HEK293 (cell line): ENCODE results near the gene DSCAML1.

Source experiments
- CTCF ChIA-PET: fragments of 350-600 bp; formaldehyde crosslinking; extraction: SDS; loops from one replicate; lab custom pipeline; 2021; ENCODE audit warnings: antibody characterized with exemption; lab: Yijun Ruan, JAX
- POLR2A ChIA-PET: fragments of 300-600 bp; formaldehyde crosslinking; extraction: SDS; loops from one replicate; lab custom pipeline; 2020; ENCODE audit warnings: antibody characterized with exemption, inconsistent platforms; lab: Yijun Ruan, JAX
- H3K27ac ChIP-seq: fragments of 200-500 bp; sonication (Bioruptor generic); 2 replicates; pipeline ENCODE4 v1.5.1; 2014; ENCODE audit warnings: low read depth, low read length, control low read depth, inconsistent platforms; ENCODE audit errors: extremely low read depth
- H3K36me3 ChIP-seq, 2 experiments: fragments of 200-500 bp in 1 of 2; sonication (Bioruptor generic) in 1 of 2; 1 replicate in 1 of 2; 2 replicates in 1 of 2; pipeline ENCODE4 v1.5.1; 2014 to 2017; ENCODE audit warnings: inconsistent platforms in 2 of 2, low read length in 2 of 2; ENCODE audit not compliant: control insufficient read depth in 2 of 2, insufficient read depth in 1 of 2
- H3K4me1 ChIP-seq: fragments of 200-500 bp; sonication (Bioruptor generic); 2 replicates; pipeline ENCODE4 v1.5.1; 2014; ENCODE audit warnings: mild to moderate bottlenecking, low read length, inconsistent platforms; ENCODE audit not compliant: control insufficient read depth, insufficient read depth
- H3K4me3 ChIP-seq: 2 replicates; pipeline ENCODE4 v1.5.1; 2011; ENCODE audit warnings: low read depth, mild to moderate bottlenecking, control low read depth, low read length, moderate library complexity
- H3K9me3 ChIP-seq: fragments of 200-500 bp; sonication (Bioruptor generic); 2 replicates; pipeline ENCODE4 v1.5.1; 2014; ENCODE audit warnings: low read depth, low read length, inconsistent platforms; ENCODE audit not compliant: control insufficient read depth, insufficient read depth
- BCL6B ChIP-seq: fragments of 450-650 bp; formaldehyde crosslinking; IDR thresholded peaks from 2 replicates; pipeline ENCODE4 v1.5.1; 2017; ENCODE audit warnings: missing biosample characterization, missing genetic modification characterization
- MYNN ChIP-seq: fragments of 450-650 bp; formaldehyde crosslinking; IDR thresholded peaks from 2 replicates; pipeline ENCODE4 v1.5.1; 2016; ENCODE audit warnings: missing biosample characterization, missing genetic modification characterization, borderline replicate concordance
- SCRT1 ChIP-seq: fragments of 450-650 bp; formaldehyde crosslinking; IDR thresholded peaks from 2 replicates; pipeline ENCODE4 v1.5.1; 2016; ENCODE audit warnings: missing biosample characterization, missing genetic modification characterization, borderline replicate concordance
- SCRT2 ChIP-seq: fragments of 450-650 bp; formaldehyde crosslinking; IDR thresholded peaks from 2 replicates; pipeline ENCODE4 v1.5.1; 2016; ENCODE audit warnings: missing biosample characterization, missing genetic modification characterization
- ZNF114 ChIP-seq: fragments of 450-650 bp; formaldehyde crosslinking; IDR thresholded peaks from 2 replicates; pipeline ENCODE4 v1.5.0; 2017; ENCODE audit warnings: missing biosample characterization, missing genetic modification characterization
- ZNF148 ChIP-seq: fragments of 450-650 bp; formaldehyde crosslinking; IDR thresholded peaks from 2 replicates; pipeline ENCODE4 v1.5.0; 2017; ENCODE audit warnings: missing biosample characterization, missing genetic modification characterization, borderline replicate concordance
- ZNF2 ChIP-seq: fragments of 450-650 bp; formaldehyde crosslinking; IDR thresholded peaks from 2 replicates; pipeline ENCODE4 v1.5.1; 2016; ENCODE audit warnings: missing biosample characterization, missing genetic modification characterization
- ZNF202 ChIP-seq: fragments of 450-650 bp; formaldehyde crosslinking; IDR thresholded peaks from 2 replicates; pipeline ENCODE4 v1.5.1; 2016; ENCODE audit warnings: missing biosample characterization, missing genetic modification characterization, borderline replicate concordance
- ZNF223 ChIP-seq: fragments of 450-650 bp; formaldehyde crosslinking; IDR thresholded peaks from 2 replicates; pipeline ENCODE4 v1.5.1; 2016; ENCODE audit warnings: missing biosample characterization, missing genetic modification characterization
- ZNF239 ChIP-seq: fragments of 450-650 bp; formaldehyde crosslinking; IDR thresholded peaks from 2 replicates; pipeline ENCODE4 v1.5.1; 2016; ENCODE audit warnings: missing biosample characterization, missing genetic modification characterization
- ZNF274 ChIP-seq, 2 experiments: fragments of 200-500 bp in 1 of 2; fragments of 450-650 bp in 1 of 2; sonication (Bioruptor generic) in 1 of 2; formaldehyde crosslinking in 1 of 2; IDR thresholded peaks; 2 replicates each; pipeline versions ENCODE4 v1.5.1 to v1.6.1; 2014 to 2016; ENCODE audit warnings: borderline replicate concordance in 1 of 2, inconsistent platforms in 1 of 2, low read length in 1 of 2, missing biosample characterization in 1 of 2, missing genetic modification characterization in 1 of 2
- ZNF426 ChIP-seq: fragments of 450-650 bp; formaldehyde crosslinking; IDR thresholded peaks from 2 replicates; pipeline ENCODE4 v1.5.1; 2017; ENCODE audit warnings: missing biosample characterization, missing genetic modification characterization, mild to moderate bottlenecking, inconsistent platforms, moderate library complexity
- ZNF473 ChIP-seq: fragments of 450-650 bp; formaldehyde crosslinking; IDR thresholded peaks from 2 replicates; pipeline ENCODE4 v1.5.1; 2017; ENCODE audit warnings: missing biosample characterization, missing genetic modification characterization
- ZNF596 ChIP-seq: fragments of 450-650 bp; IDR thresholded peaks from 2 replicates; pipeline ENCODE4 v1.5.0; 2018; ENCODE audit warnings: missing biosample characterization, mild to moderate bottlenecking, missing genetic modification characterization, moderate library complexity
- ZNF692 ChIP-seq: fragments of 450-650 bp; formaldehyde crosslinking; IDR thresholded peaks from 2 replicates; pipeline ENCODE4 v1.5.1; 2016; ENCODE audit warnings: missing biosample characterization, missing genetic modification characterization
- ZSCAN18 ChIP-seq: fragments of 450-650 bp; formaldehyde crosslinking; IDR thresholded peaks from 2 replicates; pipeline ENCODE4 v1.5.1; 2016; ENCODE audit warnings: missing biosample characterization, missing genetic modification characterization

Gene DSCAML1

DNA sequence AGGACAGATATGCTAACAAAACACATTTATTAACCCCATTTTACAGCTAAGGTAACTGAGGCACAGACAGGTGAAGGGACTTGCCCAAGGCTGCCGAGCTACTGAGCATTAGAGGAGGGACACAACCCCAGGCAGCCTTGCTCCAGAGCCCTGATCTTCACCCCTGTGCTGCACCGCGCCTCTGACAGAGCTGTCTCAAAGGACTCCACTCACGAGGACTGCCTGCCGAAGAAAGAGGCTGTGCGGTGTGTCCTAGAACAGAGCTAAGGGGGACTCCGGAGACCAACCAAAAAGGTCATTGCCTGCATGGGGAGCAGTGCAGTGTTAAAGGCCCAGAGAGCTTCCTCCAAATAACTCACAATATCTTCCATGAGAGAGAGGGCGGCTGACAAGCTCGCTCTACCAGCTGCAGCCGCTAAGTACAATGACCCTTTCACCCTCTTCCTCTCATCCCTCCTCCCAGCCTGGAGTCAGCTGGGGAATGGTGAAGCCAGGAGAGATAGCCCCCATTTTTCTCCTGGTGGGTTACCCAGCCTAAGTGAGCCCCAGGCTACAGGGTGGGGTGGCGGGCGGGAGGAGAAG lies 119.2 kb downstream of the DSCAML1 start:
- H3K9me3 ChIP-seq, result no peaks in the 10 kb centered on the region
- H3K4me3 ChIP-seq, result no peak overlapping the region
- TF ChIP-seq ZNF692, result no peak
- TF ChIP-seq ZNF596 (tag by site-specific recombination), result no peak
- TF ChIP-seq ZNF473 (tag by site-specific recombination), result no peak
- no peak for TF ChIP-seq ZNF274 (IDR thresholded peaks at IDR 0.05; ENCODE audit: low read length)
- no peak for TF ChIP-seq ZNF274 (tag by site-specific recombination; IDR thresholded peaks at IDR 0.05; ENCODE audit: borderline replicate concordance)
- no peak for TF ChIP-seq MYNN
- no peak for TF ChIP-seq BCL6B (tag by site-specific recombination)
- TF ChIP-seq ZNF114 (tag by site-specific recombination), result no peak
- no peak for TF ChIP-seq SCRT2 (tag by site-specific recombination)
- TF ChIP-seq ZNF239 (tag by site-specific recombination), result no peak
- TF ChIP-seq SCRT1 (tag by site-specific recombination), result no peak
- no peak for TF ChIP-seq ZNF148 (tag by site-specific recombination)
- no peaks in the 10 kb centered on the region for H3K36me3 ChIP-seq
- H3K27ac ChIP-seq, result no peak overlapping the region
- no peaks in the 10 kb centered on the region for H3K4me1 ChIP-seq
- ChIA-PET CTCF (interaction anchor here (0.5 to 1.1 kb wide), 2 partner anchors 52 to 56 kb away, joined by 3 to 4 read pairs; no protein-coding TSS in a partner anchor), POLR2A (no interaction called here)

GRCh38 chr11:117676501-117676900 lies 120.5 kb downstream of the DSCAML1 start:
- no peaks in the 10 kb centered on the region for H3K4me1 ChIP-seq
- no peaks in the 10 kb centered on the region for H3K9me3 ChIP-seq
- no peak overlapping the region for H3K27ac ChIP-seq
- TF ChIP-seq ZNF2 (tag by site-specific recombination), result no peak
- TF ChIP-seq ZSCAN18 (tag by site-specific recombination), result no peak
- TF ChIP-seq ZNF223 (tag by site-specific recombination), result no peak
- TF ChIP-seq ZNF426, result no peak
- no peak for TF ChIP-seq ZNF202 (tag by site-specific recombination)
- H3K36me3 ChIP-seq, result no peaks in the 10 kb centered on the region
- CTCF ChIA-PET, result interaction anchor here (1.1 kb wide), 1 partner anchor 55 kb away, joined by 3 read pairs; no protein-coding TSS in a partner anchor
- POLR2A ChIA-PET, result no interaction called here
- H3K4me3 ChIP-seq, result no peak overlapping the region
